Suppressor macrophage treated with lipopolysaccharide for 4 hours (primary cell): Measurements from ENCODE around the gene SERHL2.
A peak's percentile ranks its signal among the peaks of the same experiment; 100 is the strongest.
"Not testable (repeated sequence)": the region's sequence is repeated elsewhere in the genome, so short reads cannot be mapped to it uniquely, and the experiment has no call there.

Experiments
- DNase-seq: peaks from one replicate; pipeline ENCODE4 v3.0.0-alpha.2; 2020

Gene SERHL2

DNA sequence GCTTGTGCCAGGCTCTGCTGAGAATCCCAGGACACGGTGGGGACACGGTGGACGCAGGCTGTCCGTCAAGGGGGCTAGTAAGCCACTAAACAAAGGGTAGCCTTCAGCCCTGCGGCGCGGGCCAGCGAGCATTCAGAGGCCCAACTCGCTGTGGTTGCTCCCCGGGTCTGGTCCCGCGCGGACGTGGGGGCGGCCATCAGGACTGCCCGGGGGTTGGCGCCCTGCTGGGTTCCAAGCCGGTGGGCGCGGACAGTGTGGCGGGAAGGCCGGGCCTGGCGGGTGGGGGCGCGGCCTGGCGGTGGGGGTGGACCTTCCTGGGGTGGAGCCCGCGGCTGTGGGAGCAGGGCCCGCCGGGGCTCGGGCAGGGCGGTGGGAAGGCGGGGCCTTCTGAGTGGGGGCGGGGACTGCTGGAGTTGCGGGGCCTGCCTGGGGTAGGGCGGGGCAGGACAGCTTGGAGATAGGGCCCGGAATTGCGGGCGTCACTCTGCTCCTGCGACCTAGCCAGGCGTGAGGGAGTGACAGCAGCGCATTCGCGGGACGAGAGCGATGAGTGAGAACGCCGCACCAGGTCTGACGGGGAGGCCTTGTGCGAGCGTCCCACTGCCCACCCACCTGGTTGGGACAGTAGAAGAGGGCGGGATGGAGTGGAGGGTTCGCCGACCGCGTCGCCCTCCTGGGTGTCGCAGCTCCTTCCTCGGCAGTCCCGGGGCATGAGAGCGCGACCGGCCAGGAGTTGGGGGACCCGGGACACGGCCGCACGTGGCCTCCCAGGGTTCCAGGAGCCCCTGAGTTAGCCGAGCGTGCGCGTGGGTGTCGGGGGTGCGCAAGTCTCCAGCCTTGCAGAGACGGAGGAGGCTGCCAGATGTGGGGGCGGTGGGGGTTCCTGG lies at the start of gene SERHL2:
Gene SERHL2, plus strand, starts transcription at position 482 of the 887 bp plus-strand sequence. Its CDS starts 65 bp downstream, at position 547.
- peak; percentile 86 for DNase-seq

DNA sequence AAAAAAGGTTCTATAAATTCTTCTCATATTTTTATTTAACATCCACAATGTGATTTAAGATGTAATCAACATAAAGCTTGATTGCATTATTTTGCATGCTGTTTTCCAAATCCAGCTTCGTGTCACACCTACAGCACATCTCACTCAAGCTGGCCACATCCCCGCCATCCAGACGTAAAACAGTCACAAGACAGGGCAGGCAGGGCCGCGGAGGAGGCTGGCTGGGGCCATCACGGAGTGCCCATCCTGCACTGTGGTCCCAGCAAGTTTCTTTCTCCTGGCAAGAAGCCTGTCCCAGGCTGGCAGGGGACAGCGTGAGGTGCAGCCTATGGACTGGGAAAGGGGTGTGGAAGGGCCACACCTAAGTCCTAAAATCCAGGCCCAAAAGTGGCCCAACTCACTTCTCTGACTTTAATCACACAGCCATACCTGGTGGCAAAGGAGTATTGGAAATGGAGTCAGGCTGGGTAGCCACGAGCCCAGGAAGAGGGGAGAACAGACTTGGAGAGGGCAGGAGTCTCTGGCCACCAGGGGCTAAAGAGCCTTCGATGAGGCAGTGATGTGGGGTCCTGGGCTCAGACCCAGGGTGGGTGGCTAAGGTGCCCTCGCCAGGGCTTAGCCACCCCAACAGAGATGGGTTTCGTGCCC lies 45.3 kb upstream of the SERHL2 start:
- DNase-seq, result not testable (repeated sequence)

- not testable (repeated sequence) for DNase-seq
These were observed 44.8 kb upstream of the SERHL2 start for GRCh38 chr22:42508975-42509364.

DNA sequence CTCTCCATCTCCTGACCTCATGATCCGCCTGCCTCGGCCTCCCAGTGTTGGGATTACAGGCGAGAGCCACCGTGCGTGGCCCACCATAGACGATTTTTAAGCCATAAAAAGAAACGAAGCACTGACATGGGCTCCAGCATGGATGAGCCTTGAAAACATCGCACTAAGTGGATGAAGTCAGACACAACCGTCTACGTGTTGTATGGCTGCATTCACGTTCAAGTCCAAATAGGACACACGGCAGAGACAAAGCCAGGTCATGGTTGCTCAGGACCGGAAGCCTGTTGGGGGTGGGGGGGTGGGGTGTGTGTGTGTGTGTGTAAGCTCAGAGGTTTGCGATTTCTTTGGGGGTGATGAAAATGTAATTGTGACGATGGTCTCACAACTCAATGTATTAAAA lies 44.2 kb upstream of the SERHL2 start:
- no peak for DNase-seq

DNA sequence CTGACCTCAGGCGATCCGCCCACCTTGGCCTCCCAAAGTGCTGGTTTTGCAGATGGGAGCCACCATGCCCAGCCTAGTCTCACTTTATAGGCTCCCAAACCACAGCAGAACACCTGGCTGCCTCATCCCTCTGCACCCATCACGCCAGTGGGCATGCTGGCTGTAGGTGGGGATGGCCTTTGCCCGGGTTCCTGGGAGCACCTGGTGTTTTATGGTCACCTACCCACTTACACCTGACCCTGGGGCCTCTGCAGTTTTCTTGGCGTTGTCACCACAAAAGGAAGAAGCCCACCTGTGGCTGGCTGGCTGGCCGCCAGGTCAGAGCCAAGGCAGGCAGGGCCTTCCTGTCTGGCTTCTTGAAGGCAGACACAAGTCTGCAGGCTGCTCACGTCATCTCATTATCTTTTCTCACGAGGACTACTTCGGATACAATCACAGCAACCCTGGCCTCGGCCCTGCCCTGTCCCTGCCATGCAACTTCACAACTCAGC lies 42.3 kb upstream of the SERHL2 start:
- DNase-seq, result no peak

DNA sequence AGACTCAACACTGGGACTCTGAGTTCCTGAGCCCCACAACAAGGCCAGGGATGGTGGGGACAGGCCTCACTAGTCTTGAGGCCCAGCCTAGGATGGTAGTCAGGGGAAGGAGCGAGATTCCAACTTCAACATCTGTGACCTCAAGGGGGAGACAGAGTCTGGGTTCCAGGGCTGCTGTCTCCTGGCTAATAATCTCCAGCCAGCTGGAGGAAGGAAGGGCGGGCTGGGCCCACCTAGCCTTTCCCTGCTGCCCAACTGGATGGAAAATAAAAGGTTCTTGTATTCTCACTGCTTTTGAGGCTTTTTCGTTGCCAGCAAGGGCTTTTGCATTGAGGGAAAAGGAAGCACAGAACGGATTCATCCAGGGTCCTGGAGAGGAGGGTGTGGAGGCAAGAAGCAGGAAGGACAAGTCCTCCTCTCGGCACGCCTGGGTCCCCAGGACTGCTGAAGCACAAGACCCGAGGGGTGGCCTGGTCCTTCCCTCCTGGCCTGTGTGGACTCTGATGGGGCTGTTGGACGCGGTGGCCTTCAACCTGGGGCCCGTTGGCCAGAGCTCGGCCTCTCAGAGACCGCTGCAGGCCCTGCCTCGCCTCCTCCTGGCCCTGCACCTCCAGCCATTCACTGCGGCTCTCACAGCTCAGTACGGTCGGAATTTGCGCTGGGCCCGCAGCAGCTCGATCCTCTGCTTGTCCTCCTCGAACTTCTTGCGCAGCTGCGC lies 41.3 kb upstream of the SERHL2 start:
- not testable (repeated sequence) for DNase-seq

GRCh38 chr22:42514331-42514730 lies 39.4 kb upstream of the SERHL2 start:
- DNase-seq, result not testable (repeated sequence)

- not testable (repeated sequence) for DNase-seq
These were observed 38.5 kb upstream of the SERHL2 start for GRCh38 chr22:42515304-42515703.

DNA sequence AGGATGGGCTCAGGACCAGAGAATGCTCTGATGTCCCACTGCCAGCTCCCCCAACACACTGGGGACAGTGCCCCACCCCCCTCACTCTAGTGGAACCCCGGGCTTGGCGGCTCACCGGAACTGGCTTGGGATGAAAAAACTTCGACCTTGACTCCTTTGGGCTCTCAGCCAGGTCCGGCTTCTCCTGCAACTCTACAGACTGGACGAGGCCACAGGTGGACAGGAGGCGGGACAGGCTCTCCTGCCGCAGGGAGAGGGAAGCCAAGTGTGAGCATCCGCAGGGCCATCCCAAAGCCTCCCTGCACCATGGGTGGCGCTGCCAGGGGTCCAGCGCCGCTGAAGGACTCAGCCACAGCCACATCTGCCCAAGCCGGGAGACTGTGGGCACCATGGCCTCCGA lies 37.9 kb upstream of the SERHL2 start:
- DNase-seq, result no peak

DNA sequence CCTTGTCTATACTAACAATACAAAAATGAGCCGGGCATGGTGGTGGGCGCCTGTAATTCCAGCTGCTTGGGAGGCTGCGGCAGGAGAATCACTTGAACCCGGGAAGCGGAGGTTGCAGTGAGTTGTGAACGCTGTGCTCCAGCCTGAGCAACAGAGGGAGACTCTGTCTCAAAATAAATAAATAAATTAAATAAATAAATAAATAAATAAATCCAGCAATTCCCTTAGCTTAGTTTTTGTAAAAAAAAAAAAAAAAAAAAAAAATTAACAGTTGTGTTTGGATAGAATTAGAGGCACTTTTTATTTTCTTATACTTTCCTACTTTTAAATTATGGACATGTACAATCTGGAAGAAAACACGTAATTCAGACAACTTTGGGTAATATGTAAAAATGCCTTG lies 36.7 kb upstream of the SERHL2 start:
- not testable (repeated sequence) for DNase-seq

- DNase-seq, result not testable (repeated sequence)
These were observed 34.9 kb upstream of the SERHL2 start for GRCh38 chr22:42518638-42519524.

DNA sequence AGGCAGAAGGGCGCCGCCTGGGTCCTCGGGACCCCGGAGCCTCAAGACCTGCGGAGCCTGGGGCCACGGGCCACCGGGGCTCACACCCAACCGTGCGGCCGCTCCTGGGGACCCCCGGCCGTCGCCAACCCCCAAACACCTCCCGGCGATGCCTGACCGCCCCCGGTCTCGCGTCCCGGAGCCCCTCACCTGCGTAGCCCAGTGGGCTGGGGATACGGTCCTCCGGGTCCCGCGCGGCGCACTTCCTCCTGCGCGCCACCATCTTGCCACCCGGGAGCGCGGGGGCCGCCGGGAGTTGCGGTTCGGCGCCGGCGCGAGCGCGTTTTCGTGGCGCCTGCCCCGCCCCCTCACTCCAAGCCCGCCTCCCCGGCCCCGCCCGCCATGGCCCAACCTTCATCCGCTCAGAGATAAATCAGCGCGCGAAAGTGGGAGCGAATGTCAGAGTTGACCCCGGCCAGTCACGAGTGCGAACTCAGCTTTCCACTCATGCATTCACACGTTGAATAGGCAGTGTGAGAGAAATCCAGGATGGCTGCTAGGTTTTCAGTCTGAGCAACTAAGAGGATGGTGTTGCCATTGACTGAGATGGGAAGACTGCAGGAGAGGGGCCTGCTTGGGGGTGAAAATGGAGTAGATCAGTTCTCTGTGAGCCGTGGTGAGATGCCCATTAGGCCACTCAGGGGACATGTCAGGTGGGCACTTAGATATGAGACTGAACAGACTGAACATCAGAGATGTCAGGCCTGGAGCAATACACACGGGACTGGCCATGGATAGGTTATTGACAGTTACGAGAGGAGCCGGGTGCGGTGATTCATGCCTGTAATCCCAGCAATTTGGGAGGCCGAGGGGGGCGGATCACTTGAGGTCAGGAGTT lies 34.0 kb upstream of the SERHL2 start, which contains the start of gene RRP7A:
Gene RRP7A, minus strand, starts transcription at position 272 of the 877 bp plus-strand sequence. Its CDS starts 10 bp downstream, at position 262.
- peak; percentile 94 for DNase-seq

- DNase-seq, result no peak
These were observed 32.6 kb upstream of the SERHL2 start for GRCh38 chr22:42521228-42521546.

- DNase-seq, result no peak
These were observed 31.2 kb upstream of the SERHL2 start for GRCh38 chr22:42522546-42522945.

- DNase-seq, result no peak
These were observed 25.0 kb upstream of the SERHL2 start for GRCh38 chr22:42528591-42529307.

- not testable (repeated sequence) for DNase-seq
These were observed 24.3 kb upstream of the SERHL2 start for GRCh38 chr22:42529435-42529834.

DNA sequence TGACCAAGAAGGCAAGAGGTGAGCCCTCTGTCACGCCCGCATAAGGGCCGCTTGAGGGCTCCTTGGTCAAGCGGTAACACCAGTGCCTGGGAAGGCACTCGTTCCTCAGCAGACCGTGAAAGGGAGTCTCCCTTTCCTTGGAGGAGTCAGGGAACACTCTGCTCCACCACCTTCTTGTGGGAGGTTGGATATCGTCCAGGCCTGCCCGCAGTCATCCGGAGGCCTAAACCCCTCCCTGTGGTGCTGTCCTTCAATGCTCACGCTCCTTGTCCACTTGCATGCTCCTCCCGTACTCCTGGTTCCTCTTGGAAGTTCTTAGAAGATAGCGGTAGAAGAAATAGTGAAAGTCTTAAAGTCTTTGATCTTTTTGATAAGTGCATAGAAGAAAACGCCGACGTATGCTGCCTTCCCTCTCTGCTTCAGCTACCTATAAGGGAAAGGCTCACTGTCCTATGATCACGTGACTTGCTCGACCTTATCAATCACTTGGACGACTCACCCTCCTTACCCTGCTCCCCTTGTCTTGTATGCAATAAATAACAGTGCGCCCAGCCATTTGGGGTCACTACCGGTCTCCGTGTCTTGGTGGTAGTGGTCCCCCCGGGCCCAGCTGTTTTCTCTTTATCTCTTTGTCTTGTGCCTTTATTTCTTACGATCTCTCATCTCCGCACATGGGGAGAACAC lies 22.2 kb upstream of the SERHL2 start:
- DNase-seq, result not testable (repeated sequence)

- DNase-seq, result no peak
These were observed 20.1 kb upstream of the SERHL2 start for GRCh38 chr22:42533638-42533977.

DNA sequence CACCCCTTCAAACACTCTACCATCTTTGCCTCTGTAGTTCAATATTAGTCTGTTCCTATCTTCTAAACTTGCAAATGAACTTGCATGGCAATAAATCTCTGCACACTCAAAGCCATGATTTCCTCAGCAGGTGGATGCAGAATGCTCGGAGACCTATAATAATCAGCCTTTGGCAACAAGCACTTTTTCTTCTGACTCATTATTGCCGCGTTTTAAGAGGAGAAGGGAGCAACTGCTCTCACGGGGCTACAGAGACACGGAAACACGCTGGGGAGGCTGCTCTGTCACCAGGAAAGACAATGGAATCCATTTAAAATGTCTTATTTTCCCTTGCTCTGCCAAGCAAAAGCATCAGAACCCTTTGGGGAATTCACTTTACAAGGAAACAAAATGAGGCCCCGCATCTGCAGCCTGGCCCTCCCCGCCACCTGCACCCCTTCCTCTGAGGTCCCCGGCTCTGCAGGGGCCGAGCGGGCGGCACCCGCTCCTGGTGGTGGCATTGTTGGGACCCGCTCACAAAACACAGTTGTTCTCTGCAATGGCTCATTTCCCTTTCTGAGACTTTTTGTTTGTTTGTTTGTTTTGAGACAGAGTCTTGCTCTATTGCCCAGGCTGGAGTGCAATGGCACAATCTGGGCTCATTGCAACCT lies 18.5 kb upstream of the SERHL2 start:
- DNase-seq, result not testable (repeated sequence)
